SH-SY5Y (cell line): ENCODE data around the gene BDH1.

Experiments
- GATA2 ChIP-seq: IDR thresholded peaks from 2 replicates; pipeline ENCODE4 v1.6.1; 2011; ENCODE audit warnings: mild to moderate bottlenecking, low read depth, low read length
- GATA3 ChIP-seq: IDR thresholded peaks from 2 replicates; pipeline ENCODE4 v1.6.1; 2011; ENCODE audit warnings: low read depth, mild to moderate bottlenecking, low read length, moderate library complexity

Gene BDH1

DNA sequence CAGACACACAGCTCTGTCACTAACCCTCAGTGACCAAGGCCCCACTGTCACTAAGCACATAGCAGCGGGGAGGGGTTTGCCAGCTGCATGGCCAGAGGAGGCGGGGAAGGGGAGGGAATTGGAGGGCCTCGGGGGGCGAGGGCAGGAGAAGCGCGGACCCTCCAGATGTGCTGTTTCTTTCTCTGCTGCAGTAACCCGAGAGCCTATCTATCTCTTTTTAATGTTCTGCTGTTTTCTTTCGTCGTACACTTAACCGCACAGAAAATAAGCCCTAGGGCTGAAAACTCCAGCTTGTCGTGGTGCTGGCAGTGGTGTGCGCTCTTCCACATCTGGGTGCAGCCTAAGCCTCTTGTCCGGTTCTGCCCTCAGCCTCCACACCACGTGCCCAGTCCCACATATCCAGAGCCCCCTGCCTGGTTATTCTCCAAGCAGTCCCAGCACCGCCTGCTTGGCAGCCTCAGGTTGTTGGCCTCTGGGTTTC lies 51.1 kb downstream of the BDH1 start:
- no peak for TF ChIP-seq GATA3
- TF ChIP-seq GATA2 = no peak

DNA sequence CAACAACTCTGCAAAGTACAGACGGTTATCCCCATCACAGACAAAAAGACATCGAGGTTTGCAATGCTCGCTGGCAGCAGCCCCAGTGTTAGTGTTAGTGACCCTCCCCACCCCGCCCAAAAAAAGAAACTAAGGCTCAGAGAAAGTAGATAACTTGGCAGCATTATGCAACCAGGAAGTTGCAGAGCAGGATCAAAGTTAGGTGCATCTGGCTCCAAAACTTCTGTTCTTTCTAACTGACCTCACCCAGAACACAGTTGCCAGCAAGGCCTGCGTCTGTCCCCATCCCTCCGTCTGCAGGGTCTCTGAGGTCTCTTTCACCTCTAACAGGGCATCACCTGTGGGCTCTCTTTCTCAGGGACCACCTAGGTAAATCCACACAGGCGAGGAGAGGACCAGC lies 51.5 kb downstream of the BDH1 start:
- no peak for TF ChIP-seq GATA3
- no peak for TF ChIP-seq GATA2

DNA sequence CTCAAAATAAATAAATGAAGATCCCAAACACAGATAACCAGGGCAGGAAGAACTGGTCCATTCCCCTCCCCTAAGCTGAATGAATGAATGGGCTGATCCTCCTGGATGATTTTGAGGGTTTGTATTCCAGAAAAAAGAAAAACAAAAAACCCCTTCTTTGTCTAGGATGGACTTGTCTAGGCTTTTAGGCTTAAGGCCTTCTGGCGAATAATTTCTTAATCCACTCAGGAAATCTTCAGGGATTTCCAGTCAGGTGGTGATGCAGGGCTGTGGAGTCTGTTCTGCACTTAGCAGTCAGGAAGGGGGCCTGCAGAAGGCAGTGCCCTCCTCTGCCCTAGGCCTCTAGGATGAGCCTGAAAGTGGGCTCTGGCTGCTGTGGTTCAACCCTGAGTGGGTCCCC lies 52.1 kb downstream of the BDH1 start:
- TF ChIP-seq GATA2 (no peak), GATA3 (no peak)

DNA sequence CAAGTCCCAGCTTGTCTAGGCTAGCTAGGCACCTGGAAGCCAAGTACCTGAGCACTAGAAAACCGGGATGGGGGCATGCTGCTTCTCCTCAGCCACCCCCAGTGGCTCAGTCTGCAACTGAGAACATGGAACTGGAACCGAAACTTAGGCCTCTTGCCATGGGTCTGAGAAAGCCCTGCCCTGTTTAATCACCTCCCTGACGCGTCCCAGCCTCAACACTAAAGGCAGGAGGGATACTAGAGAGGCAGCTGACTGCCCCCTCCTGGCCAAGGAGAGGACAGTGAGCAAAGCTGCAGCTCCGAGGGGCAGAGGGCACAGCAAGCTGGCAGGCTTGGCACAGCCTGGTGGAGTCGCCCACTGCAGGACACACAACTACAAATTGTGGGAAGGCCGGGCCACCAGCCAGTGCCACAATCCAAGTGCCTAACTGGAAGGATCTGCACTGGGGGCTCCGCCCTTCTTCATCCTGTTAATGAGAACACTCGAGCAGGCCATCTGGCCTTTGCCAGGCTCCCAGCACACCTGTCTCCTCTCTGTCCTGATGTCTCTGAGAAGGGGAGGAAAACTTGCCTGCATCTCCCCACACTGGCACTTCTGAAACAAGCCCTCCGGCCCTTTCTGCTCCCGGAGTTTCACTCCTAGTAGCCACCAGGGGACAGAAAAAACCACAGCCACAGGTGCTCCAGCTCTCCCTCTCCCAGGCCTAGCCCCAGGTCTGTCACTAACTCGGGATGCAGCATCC lies 53.7 kb downstream of the BDH1 start:
- TF ChIP-seq GATA3 (no peak), GATA2 (no peak)

DNA sequence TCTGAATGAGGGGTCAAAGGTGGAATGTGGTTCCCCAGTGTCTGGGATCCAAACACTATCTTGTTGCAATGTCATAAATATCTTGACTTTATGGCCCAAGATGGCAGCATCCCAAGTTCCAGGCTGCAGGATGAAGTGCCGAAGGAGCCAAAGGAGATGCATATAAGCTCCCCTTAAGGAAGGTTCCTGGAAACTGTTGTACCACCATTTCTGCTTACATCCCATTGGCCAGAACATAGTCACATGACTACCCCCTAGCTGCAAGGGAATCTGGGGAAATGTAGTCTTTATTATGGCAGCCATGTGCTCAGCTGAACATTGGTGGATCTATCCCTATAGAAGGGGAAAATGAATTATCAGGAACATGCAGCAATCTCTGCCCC lies 54.3 kb downstream of the BDH1 start:
- TF ChIP-seq GATA3 = no peak
- TF ChIP-seq GATA2 = no peak

DNA sequence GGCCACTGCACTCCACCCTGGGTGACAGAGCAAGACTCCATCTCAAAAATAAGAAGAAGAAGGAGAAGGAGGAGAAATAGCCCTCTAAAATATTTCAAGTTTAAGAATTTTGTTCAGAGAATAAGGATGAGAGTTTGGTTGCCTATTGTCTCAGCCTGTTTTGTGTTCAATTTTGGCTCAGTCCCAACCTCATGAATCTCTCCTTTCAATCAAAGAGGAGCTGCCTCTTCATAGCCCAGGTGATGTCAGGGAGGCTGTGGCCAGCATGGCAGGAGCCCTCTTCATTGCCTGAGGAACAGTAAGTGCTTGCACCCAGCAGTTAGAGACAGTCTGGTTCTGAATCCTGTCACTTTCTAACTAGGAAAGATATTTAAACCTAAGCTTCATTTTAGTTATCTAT lies 55.0 kb downstream of the BDH1 start:
- no peak for TF ChIP-seq GATA2
- no peak for TF ChIP-seq GATA3

DNA sequence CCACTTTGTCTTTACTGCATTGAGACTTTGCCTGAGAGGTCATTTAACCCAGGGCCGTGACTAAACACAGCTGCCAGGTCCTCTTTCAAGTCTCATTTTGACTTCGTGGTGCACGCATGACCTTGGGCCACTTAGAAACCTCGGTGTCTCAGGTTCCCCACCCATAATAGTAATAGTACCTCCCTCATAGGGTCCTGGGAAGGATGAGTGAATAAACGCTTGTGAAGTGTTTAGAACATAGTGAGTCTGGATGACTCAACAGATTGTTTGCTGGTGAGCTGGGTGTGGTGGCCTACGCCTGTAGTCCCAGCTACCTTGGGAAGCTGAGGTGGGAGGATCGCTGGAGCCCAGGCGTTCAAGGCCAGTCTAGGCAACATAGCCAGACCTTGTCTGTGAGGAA lies 56.3 kb downstream of the BDH1 start:
- TF ChIP-seq GATA2 (no peak), GATA3 (no peak)

DNA sequence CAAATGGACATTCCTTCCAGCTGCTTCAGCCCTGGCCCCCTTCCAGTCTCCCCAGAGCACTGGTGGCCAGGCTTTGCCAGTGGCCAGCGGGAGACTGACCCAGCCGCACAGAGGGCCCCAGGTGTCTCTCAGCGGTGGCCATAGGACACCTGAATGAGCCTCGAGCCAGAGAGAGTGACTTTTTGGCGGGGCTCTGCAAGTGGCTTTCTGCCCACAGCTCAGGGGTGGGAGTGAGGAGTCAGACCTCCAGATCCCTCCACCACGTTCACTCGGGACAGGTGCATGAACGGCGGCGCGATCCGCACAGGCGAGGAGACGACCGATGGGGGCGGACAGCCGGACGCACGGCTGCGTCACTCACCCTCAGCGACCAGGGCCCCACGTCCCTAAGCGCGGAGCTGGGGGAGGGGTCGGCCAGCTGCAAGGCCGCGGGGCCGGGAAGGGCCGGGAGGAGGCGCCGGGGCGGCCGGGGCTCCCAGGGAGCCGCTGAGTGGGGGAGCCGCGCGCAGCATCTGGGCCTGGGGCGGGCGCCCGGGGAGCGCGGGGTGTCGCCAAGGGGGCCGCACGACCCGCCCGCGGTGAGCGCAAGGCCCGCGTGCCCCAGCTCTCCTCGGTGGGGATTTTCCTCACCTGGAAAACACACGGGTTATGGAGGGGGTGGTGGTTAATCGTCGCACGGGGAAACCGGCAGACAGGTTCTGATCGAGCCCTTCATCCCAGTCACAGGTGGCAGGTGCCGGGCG lies 57.1 kb downstream of the BDH1 start:
- TF ChIP-seq GATA2 (no peak), GATA3 (no peak)

DNA sequence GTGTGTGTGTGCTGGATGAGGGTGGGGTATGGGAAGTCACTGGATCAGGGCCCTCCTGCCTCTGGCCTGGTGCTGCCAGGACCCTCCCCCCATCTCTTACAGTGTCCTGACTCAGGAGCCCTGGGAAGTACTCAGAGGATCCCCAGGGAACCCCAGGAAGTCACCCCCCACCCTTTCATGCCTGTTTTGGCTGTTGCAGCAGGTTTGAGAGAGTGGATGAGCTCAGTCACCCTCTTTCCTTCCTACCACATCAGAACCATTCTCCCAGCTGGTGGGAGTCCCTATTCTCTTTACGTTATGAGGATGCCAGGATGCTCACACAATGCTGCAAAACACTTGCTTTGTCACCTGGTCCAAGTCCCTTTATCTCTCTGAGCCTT lies 59.0 kb downstream of the BDH1 start:
- TF ChIP-seq GATA2 (no peak), GATA3 (no peak)

DNA sequence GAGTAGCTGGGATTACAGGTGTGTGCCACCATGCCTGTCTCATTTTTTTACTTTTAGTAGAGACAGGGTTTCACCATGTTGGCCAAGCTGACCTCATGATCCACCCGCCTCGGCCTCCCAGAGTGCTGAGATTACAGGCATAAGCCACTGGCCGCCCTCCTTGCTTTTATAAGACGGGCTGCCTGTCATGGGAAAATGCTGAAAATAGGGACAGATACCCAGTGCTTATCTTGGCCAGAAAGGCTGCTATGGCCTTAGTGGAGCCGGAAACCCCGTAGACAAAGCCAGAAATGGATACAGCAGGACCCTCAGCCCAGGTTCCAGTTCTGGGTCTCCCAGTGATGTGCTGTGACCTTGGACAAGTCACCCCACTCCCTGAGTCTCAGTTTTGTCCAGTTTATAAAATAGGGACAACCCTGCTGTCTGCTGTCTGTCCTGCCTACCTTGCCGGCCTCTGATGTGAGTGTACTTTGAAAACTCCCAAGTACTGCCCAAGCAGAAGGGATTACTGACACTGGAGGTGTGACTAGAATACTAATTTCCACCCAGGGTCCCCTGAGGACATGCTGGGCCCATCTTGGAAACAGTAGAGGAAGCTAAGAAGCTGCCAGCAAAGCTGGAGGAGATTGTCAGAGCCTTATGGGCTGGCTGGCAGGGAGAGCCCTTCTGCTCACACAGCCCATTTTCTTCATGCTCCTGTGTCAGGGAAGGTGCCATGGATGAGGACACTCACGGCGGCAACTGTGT lies 59.6 kb downstream of the BDH1 start:
- TF ChIP-seq GATA2 (no peak), GATA3 (no peak)

DNA sequence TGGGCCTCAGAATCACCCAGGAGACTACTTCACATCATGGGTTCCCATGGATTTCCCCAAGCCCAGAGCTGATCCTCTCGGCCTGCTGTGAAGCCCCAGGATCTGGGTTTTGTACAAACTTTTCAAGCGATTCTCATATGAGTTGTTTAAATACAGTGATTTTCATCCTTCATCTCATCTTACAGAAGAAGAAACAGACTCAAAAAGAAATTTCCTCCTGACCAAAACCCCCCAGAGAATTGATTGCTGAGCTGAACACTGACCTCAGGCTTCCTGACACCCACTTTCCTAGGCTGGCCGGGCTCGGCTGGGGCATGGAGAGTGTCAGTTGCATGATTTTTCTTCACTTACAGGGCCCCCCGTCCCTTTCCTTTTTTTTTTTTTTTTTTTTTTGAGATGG lies 60.3 kb downstream of the BDH1 start:
- TF ChIP-seq GATA3 = no peak
- no peak for TF ChIP-seq GATA2

DNA sequence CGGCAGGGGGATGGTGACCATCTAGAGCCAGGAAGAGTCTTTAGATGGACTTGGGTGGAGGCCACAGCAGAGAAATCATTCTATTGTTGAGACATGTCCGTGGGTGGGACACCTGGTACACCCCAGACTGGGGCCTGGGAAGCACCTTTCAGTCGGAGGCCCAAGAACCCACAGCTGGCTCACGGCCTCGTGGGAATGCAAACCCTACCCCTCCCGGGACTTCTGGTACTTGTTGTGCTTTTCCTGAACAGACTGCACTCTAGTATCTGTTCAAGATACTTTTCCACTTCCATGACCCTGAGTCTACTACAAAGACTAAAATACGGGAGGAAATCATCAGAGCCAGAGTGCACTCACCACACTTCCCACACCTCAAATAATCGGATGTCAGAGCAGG lies 60.7 kb downstream of the BDH1 start:
- no peak for TF ChIP-seq GATA3
- no peak for TF ChIP-seq GATA2

DNA sequence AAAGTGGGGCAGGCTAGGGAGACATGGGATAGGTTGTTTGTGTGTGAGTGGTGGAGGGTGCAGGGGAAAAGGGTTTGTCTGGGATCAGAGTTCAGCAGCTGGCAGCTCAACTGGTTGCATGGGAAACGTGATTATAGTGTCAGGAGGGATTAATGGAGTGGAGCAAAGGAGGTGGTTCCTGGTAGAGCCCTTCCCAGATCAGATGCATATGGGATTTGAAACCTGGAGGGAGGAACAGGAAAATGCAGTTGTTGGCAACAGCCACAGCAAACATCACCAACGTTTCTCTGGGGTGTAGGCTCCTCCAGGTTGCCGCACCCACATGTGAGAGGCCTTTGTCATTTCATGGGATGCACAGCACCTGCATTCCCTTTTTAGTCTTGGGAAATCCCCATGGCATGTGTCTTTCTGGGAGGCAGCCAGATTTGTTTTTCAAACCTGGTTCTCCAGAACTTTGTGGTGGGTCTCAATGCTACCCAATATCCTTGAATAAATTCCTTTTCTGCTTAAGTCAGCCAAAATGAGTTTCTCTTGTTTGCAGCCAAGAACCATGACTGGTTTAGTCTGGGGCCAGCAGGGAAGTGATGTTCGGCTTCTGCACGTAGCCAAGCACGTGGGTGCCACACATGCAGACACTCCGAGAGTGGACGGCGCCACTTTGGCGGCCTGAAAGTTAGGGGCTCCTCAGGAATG lies 61.3 kb downstream of the BDH1 start:
- no peak for TF ChIP-seq GATA2
- no peak for TF ChIP-seq GATA3

DNA sequence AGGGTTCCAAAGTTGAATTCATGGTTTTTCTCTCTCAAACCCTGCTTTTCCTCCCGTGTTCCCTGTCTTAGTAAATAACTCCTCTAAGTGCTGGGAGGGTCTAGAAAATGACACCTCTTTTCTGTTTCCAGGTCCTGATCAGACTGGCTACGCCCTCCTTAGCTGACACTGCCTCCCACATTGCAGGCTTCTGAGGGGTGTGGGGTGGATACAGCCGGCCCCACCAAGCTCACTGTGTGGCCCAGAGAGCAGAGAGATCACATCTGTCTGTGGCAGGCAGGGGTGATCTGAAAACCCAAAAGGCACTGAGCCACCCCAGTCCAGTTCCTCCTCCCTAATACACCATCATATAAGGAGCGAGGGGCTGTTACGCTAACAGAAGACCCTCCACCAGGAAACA lies 62.7 kb downstream of the BDH1 start:
- TF ChIP-seq GATA2 (no peak), GATA3 (no peak)
